ENCODE data around the gene FARP1.

The FARP1 gene

GRCh38 chr13:98315902-98316301 lies 173.0 kb downstream of the FARP1 start:
- no peaks in the 10 kb centered on the region for H3K27me3 ChIP-seq
- no peaks in the 10 kb centered on the region for H3K9me3 ChIP-seq
- no peak overlapping the region for H3K27ac ChIP-seq
- H3K4me1 ChIP-seq (ENCODE audit: control insufficient read depth in 1 of 2, insufficient read depth in 1 of 2, low read depth in 1 of 2, low read length in 1 of 2) = no peaks in the 10 kb centered on the region
- TF ChIP-seq CTCF (IDR thresholded peaks at IDR 0.05) = no peak
- no peaks in the 10 kb centered on the region for H3K36me3 ChIP-seq
- H3K4me3 ChIP-seq (ENCODE audit: low read depth in 1 of 2, low read length in 1 of 2) = no peak overlapping the region

- no peak overlapping the region for H3K27ac ChIP-seq
- no peak overlapping the region for H3K4me3 ChIP-seq (ENCODE audit: low read depth in 1 of 2, low read length in 1 of 2)
- TF ChIP-seq CTCF (IDR thresholded peaks at IDR 0.05) = no peak
- no peaks in the 10 kb centered on the region for H3K4me1 ChIP-seq (ENCODE audit: control insufficient read depth in 1 of 2, insufficient read depth in 1 of 2, low read depth in 1 of 2, low read length in 1 of 2)
- H3K27me3 ChIP-seq = no peaks in the 10 kb centered on the region
- no peaks in the 10 kb centered on the region for H3K9me3 ChIP-seq
- no peaks in the 10 kb centered on the region for H3K36me3 ChIP-seq
These were observed 174.8 kb downstream of the FARP1 start for GRCh38 chr13:98317573-98318171.

- H3K36me3 ChIP-seq = no peaks in the 10 kb centered on the region
- H3K27me3 ChIP-seq = no peaks in the 10 kb centered on the region
- H3K9me3 ChIP-seq = no peaks in the 10 kb centered on the region
- no peak overlapping the region for H3K27ac ChIP-seq
- no peaks in the 10 kb centered on the region for H3K4me1 ChIP-seq (ENCODE audit: control insufficient read depth in 1 of 2, insufficient read depth in 1 of 2, low read depth in 1 of 2, low read length in 1 of 2)
- no peak overlapping the region for H3K4me3 ChIP-seq (ENCODE audit: low read depth in 1 of 2, low read length in 1 of 2)
- no peak for TF ChIP-seq CTCF (IDR thresholded peaks at IDR 0.05)
These were observed 175.5 kb downstream of the FARP1 start for GRCh38 chr13:98318263-98318878.

GRCh38 chr13:98320561-98321105 lies 177.7 kb downstream of the FARP1 start:
- Histone ChIP-seq H3K9me3 (no peaks in the 10 kb centered on the region), H3K27ac (no peak overlapping the region), H3K27me3 (no peaks in the 10 kb centered on the region), H3K4me1 (ENCODE audit: control insufficient read depth in 1 of 2, insufficient read depth in 1 of 2, low read depth in 1 of 2, low read length in 1 of 2) (no peaks in the 10 kb centered on the region), H3K36me3 (no peaks in the 10 kb centered on the region), H3K4me3 (ENCODE audit: low read depth in 1 of 2, low read length in 1 of 2) (no peak overlapping the region)
- no peak for TF ChIP-seq CTCF (IDR thresholded peaks at IDR 0.05)

GRCh38 chr13:98321395-98321794 lies 178.5 kb downstream of the FARP1 start:
- no peaks in the 10 kb centered on the region for H3K9me3 ChIP-seq
- no peaks in the 10 kb centered on the region for H3K4me1 ChIP-seq (ENCODE audit: control insufficient read depth in 1 of 2, insufficient read depth in 1 of 2, low read depth in 1 of 2, low read length in 1 of 2)
- no peaks in the 10 kb centered on the region for H3K36me3 ChIP-seq
- no peak overlapping the region for H3K4me3 ChIP-seq (ENCODE audit: low read depth in 1 of 2, low read length in 1 of 2)
- H3K27me3 ChIP-seq = no peaks in the 10 kb centered on the region
- no peak for TF ChIP-seq CTCF (IDR thresholded peaks at IDR 0.05)
- no peak overlapping the region for H3K27ac ChIP-seq

All from neutrophil (primary cell).